GM21576 (cell line): ENCODE results near the gene CDK5RAP1.
"Not testable (repeated sequence)": the region's sequence is repeated elsewhere in the genome, so short reads cannot be mapped to it uniquely, and the experiment has no call there.

ENCODE experiments used
- ATAC-seq: cut with Tn5 transposase; IDR thresholded peaks from one replicate; pipeline ENCODE4 v1.9.1; 2021; ENCODE audit warnings: mild to moderate bottlenecking, moderate library complexity; ENCODE audit not compliant: unreplicated experiment

Gene CDK5RAP1

GRCh38 chr20:33419140-33419974, 18.0 kb upstream of the CDK5RAP1 start:
- ATAC-seq: no peak

- ATAC-seq: no peak
These were observed 16.7 kb upstream of the CDK5RAP1 start for GRCh38 chr20:33418033-33418432.

GRCh38 chr20:33415948-33416347, 14.6 kb upstream of the CDK5RAP1 start:
- ATAC-seq: no peak

- ATAC-seq: no peak
These were observed 11.1 kb upstream of the CDK5RAP1 start for GRCh38 chr20:33412484-33412838.

GRCh38 chr20:33411711-33412483, 10.6 kb upstream of the CDK5RAP1 start:
- ATAC-seq: no peak

- no peak for ATAC-seq
These were observed 9.9 kb upstream of the CDK5RAP1 start for GRCh38 chr20:33411242-33411641.

GRCh38 chr20:33410081-33410742, 8.9 kb upstream of the CDK5RAP1 start:
- ATAC-seq: no peak

GRCh38 chr20:33408716-33409654, 7.7 kb upstream of the CDK5RAP1 start:
- ATAC-seq: no peak

GRCh38 chr20:33408313-33408712, 7.0 kb upstream of the CDK5RAP1 start:
- ATAC-seq: no peak

- ATAC-seq: no peak
These were observed 6.5 kb upstream of the CDK5RAP1 start for GRCh38 chr20:33407796-33408195.

GRCh38 chr20:33407251-33407650, 5.9 kb upstream of the CDK5RAP1 start:
- ATAC-seq: no peak

- no peak for ATAC-seq
These were observed 3.0 kb upstream of the CDK5RAP1 start for GRCh38 chr20:33404281-33404680.

GRCh38 chr20:33401921-33402369, 626 bp upstream of the CDK5RAP1 start:
- no peak for ATAC-seq

- ATAC-seq: no peak
These were observed 521 bp downstream of the CDK5RAP1 start for GRCh38 chr20:33400812-33401183.

GRCh38 chr20:33399924-33400323, 1.4 kb downstream of the CDK5RAP1 start:
- ATAC-seq: no peak

- ATAC-seq: no peak
These were observed 6.6 kb downstream of the CDK5RAP1 start for GRCh38 chr20:33394718-33395117.

- ATAC-seq: no peak
These were observed 7.7 kb downstream of the CDK5RAP1 start for GRCh38 chr20:33393609-33394008.

- ATAC-seq: no peak
These were observed 9.4 kb downstream of the CDK5RAP1 start for GRCh38 chr20:33391722-33392415.

GRCh38 chr20:33389326-33389725, 12.0 kb downstream of the CDK5RAP1 start:
- not testable (repeated sequence) for ATAC-seq

- no peak for ATAC-seq
These were observed 13.1 kb downstream of the CDK5RAP1 start for GRCh38 chr20:33388268-33388667.
